Measurements from ENCODE around the gene LGALS9C.
"Not testable (repeated sequence)": the region's sequence is repeated elsewhere in the genome, so short reads cannot be mapped to it uniquely, and the experiment has no call there.

Gene LGALS9C

DNA sequence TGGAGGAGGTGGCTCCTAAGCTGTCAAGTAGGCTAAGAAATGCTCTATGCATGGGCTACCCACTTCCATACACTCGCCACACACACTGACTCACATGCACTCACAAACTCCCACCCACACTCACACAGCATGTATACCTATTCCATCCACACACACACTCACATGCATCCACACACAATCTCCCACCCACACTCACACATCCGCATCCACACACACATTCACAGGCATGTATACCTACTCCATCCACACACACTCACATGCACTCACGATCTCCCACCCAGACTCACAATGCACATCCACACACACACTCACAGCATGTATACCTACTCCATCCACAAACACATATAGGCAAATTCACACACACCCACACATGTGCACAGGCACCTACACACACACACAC is 32.1 kb downstream of the LGALS9C start:
- H3K27ac ChIP-seq (ENCODE audit: low read length); H3K36me3 ChIP-seq (ENCODE audit: insufficient read depth, low read depth, low read length); H3K4me3 ChIP-seq (ENCODE audit: low read length); H3K9me3 ChIP-seq (ENCODE audit: insufficient read depth, low read depth, low read length); H3K4me1 ChIP-seq (ENCODE audit: insufficient read depth, low read length); H3K9ac ChIP-seq (ENCODE audit: low read depth, low read length); H3K27me3 ChIP-seq (ENCODE audit: insufficient read depth, low read length): not testable (repeated sequence)

- not testable (repeated sequence) for H3K9ac ChIP-seq (ENCODE audit: low read depth, low read length); H3K27ac ChIP-seq (ENCODE audit: low read length); H3K9me3 ChIP-seq (ENCODE audit: insufficient read depth, low read depth, low read length); H3K27me3 ChIP-seq (ENCODE audit: insufficient read depth, low read length); H3K36me3 ChIP-seq (ENCODE audit: insufficient read depth, low read depth, low read length); H3K4me1 ChIP-seq (ENCODE audit: insufficient read depth, low read length); H3K4me3 ChIP-seq (ENCODE audit: low read length)
Observed at GRCh38 chr17:18521100-18521499, 44.5 kb downstream of the LGALS9C start.

GRCh38 chr17:18525015-18525414 is 48.4 kb downstream of the LGALS9C start:
- not testable (repeated sequence) for H3K4me1 ChIP-seq (ENCODE audit: insufficient read depth, low read length); H3K36me3 ChIP-seq (ENCODE audit: insufficient read depth, low read depth, low read length); H3K9ac ChIP-seq (ENCODE audit: low read depth, low read length); H3K9me3 ChIP-seq (ENCODE audit: insufficient read depth, low read depth, low read length); H3K27ac ChIP-seq (ENCODE audit: low read length); H3K27me3 ChIP-seq (ENCODE audit: insufficient read depth, low read length); H3K4me3 ChIP-seq (ENCODE audit: low read length)

- not testable (repeated sequence) for H3K9ac ChIP-seq (ENCODE audit: low read depth, low read length); H3K4me3 ChIP-seq (ENCODE audit: low read length); H3K27me3 ChIP-seq (ENCODE audit: insufficient read depth, low read length); H3K36me3 ChIP-seq (ENCODE audit: insufficient read depth, low read depth, low read length); H3K4me1 ChIP-seq (ENCODE audit: insufficient read depth, low read length); H3K9me3 ChIP-seq (ENCODE audit: insufficient read depth, low read depth, low read length); H3K27ac ChIP-seq (ENCODE audit: low read length)
Observed at GRCh38 chr17:18526168-18526800, 49.7 kb downstream of the LGALS9C start.

DNA sequence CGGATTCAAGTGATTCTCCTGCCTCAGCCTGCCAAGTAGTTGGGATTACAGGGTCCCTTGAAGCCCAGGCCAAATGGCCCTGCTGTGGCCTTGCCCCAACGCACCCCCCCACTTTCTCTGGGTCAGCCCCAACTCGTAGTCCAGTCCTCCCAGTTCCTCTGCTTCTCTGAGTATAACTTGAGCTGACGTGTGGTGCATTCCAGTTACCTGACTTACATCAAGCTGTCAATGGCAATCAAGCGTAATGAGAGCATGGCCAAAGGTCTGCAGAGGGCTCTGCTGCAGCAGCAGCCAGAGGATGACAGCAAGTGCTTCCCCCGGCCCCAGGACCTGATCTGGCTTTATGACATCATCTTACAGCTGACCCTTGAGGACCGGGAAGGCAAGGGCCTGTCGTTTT is 50.8 kb downstream of the LGALS9C start:
- H3K9me3 ChIP-seq (ENCODE audit: insufficient read depth, low read depth, low read length); H3K27ac ChIP-seq (ENCODE audit: low read length); H3K9ac ChIP-seq (ENCODE audit: low read depth, low read length); H3K4me1 ChIP-seq (ENCODE audit: insufficient read depth, low read length); H3K36me3 ChIP-seq (ENCODE audit: insufficient read depth, low read depth, low read length); H3K4me3 ChIP-seq (ENCODE audit: low read length); H3K27me3 ChIP-seq (ENCODE audit: insufficient read depth, low read length): not testable (repeated sequence)

- H3K9ac ChIP-seq (ENCODE audit: low read depth, low read length); H3K4me3 ChIP-seq (ENCODE audit: low read length); H3K36me3 ChIP-seq (ENCODE audit: insufficient read depth, low read depth, low read length); H3K4me1 ChIP-seq (ENCODE audit: insufficient read depth, low read length); H3K27me3 ChIP-seq (ENCODE audit: insufficient read depth, low read length); H3K27ac ChIP-seq (ENCODE audit: low read length); H3K9me3 ChIP-seq (ENCODE audit: insufficient read depth, low read depth, low read length): not testable (repeated sequence)
Observed at GRCh38 chr17:18528435-18528834, 51.8 kb downstream of the LGALS9C start.

DNA sequence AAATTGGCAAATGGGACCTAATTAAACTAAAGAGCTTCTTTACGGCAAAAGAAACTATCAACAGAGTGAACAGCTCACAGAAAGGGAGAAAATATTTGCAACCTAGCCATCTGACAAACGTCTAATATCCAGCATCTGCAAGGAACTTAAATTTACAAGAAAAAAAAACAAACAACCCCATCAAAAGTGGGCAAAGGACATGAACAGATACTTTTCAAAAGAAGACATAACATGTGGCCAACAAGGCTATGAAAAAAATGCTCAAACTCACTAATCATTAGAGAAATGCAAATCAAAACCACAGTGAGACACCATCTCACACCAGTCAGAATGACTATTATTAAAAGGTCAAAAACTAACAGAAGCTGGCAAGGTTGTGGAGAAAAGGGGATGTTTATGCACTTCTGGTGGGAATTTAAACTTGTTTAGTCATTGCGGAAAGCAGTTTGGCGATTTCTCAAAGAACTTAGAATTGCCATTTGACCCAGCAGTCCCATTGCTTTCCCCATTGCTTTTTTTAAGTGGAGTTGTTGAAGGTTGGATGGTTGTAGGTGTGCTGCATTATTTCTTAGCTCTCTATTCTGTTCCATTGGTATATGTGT is 52.4 kb downstream of the LGALS9C start:
- H3K36me3 ChIP-seq (ENCODE audit: insufficient read depth, low read depth, low read length); H3K4me1 ChIP-seq (ENCODE audit: insufficient read depth, low read length); H3K4me3 ChIP-seq (ENCODE audit: low read length); H3K9me3 ChIP-seq (ENCODE audit: insufficient read depth, low read depth, low read length); H3K27me3 ChIP-seq (ENCODE audit: insufficient read depth, low read length); H3K27ac ChIP-seq (ENCODE audit: low read length); H3K9ac ChIP-seq (ENCODE audit: low read depth, low read length): not testable (repeated sequence)

DNA sequence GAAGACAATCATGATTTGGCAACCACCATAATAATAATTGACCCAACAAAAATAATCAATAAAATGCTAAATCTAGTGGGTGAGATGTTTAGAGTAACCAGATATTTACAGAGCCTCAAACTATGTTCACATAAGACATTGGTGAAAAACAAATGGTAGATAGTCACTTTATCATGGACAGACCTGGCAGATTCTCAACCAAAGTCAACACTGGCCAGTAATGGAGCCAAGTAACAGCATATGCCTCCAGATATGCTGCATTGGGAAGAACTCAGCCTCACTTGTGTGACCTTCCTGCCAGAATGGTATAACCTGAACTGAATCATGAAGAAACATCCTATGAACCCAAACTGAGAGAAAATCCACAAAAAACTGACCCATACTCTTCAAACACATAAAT is 53.8 kb downstream of the LGALS9C start:
- H3K9me3 ChIP-seq (ENCODE audit: insufficient read depth, low read depth, low read length); H3K4me3 ChIP-seq (ENCODE audit: low read length): not testable (repeated sequence)

DNA sequence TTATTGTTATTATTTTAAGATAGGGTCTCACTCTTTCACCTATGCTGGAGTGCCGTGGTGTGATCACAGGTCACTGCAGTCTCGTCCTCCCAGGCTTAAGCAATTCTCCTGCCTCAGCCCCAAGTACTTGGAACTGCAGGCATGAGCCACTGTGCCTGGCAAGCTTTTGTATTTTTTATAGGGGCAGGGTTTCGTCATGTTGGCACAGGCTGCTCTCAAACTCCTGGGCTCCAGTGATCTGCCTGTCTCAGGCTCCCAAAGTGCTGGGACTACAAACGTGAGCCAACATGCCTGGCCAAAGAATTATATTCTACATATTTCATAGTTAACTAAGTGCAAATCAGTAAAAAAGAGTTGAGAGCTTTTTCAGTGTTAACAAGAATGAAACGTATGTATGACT is 65.6 kb downstream of the LGALS9C start:
- not testable (repeated sequence) for H3K4me3 ChIP-seq (ENCODE audit: low read length); H3K27me3 ChIP-seq (ENCODE audit: insufficient read depth, low read length); H3K4me1 ChIP-seq (ENCODE audit: insufficient read depth, low read length); H3K27ac ChIP-seq (ENCODE audit: low read length); H3K9ac ChIP-seq (ENCODE audit: low read depth, low read length); H3K36me3 ChIP-seq (ENCODE audit: insufficient read depth, low read depth, low read length); H3K9me3 ChIP-seq (ENCODE audit: insufficient read depth, low read depth, low read length)

More for the DNA sequence above, 53.8 kb downstream of the LGALS9C start:
- not testable (repeated sequence) for H3K27me3 ChIP-seq (ENCODE audit: insufficient read depth, low read length); H3K9ac ChIP-seq (ENCODE audit: low read depth, low read length); H3K27ac ChIP-seq (ENCODE audit: low read length); H3K4me1 ChIP-seq (ENCODE audit: insufficient read depth, low read length); H3K36me3 ChIP-seq (ENCODE audit: insufficient read depth, low read depth, low read length)

DNA sequence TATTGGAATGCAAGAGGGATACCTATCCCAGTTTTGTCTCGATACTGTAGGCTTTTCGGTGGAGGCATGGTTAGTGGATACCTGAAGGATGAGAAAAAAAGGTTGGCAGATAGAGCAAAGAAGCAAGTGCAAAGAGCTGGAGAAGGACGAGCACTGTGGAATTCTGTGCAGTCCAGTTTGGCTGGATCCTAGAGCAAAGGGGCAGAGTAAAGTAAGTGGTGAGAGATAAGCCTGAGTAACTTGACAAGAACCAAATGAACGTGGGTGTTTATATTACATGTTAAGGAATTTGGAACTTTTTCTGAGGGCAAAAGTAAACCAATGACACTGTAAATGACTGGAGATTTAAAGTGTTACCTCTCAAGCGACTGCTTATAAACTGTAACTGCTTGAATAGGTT is 66.3 kb downstream of the LGALS9C start:
- H3K9me3 ChIP-seq (ENCODE audit: insufficient read depth, low read depth, low read length); H3K4me1 ChIP-seq (ENCODE audit: insufficient read depth, low read length); H3K27me3 ChIP-seq (ENCODE audit: insufficient read depth, low read length); H3K36me3 ChIP-seq (ENCODE audit: insufficient read depth, low read depth, low read length); H3K27ac ChIP-seq (ENCODE audit: low read length); H3K9ac ChIP-seq (ENCODE audit: low read depth, low read length); H3K4me3 ChIP-seq (ENCODE audit: low read length): not testable (repeated sequence)

All from iPS-20b (cell line).